Measurements from ENCODE around the gene MEF2C.

MEF2C gene

DNA sequence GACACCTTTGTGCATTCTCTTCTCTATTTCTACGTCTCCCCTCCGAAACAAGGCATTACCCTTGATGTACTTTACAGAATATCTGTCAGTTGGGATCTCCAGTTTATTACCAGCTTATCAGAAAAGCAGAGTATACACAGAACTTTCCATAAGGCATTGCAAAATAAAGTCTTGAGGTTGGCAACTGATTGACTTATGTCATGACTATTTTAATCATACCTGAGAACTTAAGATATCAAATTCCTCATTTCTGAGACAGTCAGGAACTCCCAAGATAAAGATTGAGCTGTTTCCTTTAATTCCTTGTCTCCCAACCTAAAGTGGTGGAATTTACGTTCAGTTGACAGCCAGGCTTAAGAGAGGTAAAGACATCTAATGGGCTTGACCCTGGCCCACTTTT, 110.9 kb downstream of the MEF2C start:
- TF ChIP-seq, protein P1, sequence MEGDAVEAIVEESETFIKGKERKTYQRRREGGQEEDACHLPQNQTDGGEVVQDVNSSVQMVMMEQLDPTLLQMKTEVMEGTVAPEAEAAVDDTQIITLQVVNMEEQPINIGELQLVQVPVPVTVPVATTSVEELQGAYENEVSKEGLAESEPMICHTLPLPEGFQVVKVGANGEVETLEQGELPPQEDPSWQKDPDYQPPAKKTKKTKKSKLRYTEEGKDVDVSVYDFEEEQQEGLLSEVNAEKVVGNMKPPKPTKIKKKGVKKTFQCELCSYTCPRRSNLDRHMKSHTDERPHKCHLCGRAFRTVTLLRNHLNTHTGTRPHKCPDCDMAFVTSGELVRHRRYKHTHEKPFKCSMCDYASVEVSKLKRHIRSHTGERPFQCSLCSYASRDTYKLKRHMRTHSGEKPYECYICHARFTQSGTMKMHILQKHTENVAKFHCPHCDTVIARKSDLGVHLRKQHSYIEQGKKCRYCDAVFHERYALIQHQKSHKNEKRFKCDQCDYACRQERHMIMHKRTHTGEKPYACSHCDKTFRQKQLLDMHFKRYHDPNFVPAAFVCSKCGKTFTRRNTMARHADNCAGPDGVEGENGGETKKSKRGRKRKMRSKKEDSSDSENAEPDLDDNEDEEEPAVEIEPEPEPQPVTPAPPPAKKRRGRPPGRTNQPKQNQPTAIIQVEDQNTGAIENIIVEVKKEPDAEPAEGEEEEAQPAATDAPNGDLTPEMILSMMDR (conservative IDR thresholded peaks at IDR 0.05; ENCODE audit: low read length) = no peak
- no peak overlapping the region for H3K4me3 ChIP-seq (ENCODE audit: low read length)
- no peak for DNase-seq (ENCODE audit: low read depth)

DNA sequence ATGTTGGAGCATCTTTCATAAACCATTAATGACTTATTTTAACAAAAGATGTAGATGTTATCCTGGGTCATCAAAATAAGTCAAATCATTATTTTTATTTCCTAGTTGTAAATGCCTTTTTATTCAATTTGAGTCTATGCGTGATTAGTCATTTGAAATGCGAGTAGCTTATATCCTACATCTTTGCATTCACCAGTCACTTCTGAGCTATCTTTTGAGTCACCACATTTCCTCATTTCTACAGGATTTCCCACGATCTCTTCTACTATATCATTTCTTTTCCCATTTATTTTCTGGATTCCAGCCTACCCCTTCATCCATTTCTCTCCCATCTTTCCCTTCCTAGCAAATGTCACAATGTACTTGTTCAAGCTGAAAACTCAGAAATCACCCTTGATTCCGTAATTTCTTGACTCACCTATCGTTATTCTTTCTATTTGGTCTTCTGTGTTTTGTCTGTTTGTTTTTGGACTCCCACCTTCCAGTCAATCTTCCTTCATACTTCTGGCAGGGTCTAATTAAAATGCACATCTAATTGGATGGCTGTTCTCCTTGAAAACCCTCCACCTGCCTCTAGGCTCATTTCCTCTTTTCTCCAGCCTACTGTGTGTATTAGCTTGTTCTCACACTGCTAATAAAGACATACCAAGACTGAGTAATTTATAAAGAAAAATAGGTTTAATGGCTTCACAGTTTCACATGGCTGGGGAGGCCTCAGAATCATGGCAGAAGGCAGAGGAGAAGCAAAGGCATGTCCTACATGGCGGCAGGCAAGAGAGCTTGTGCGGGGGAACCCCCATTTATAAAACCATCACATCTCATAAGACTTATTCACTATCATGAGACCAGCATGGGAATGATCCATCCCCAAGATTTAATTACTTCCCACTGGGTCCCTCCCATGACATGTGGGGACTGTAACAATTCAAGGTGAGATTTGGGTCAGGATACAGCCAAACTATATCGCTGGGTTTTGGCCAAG, 112.4 kb downstream of the MEF2C start:
- H3K4me3 ChIP-seq (ENCODE audit: low read length) = no peak overlapping the region
- peak; percentile 11 for DNase-seq (ENCODE audit: low read depth)
- TF ChIP-seq, protein P1 (conservative IDR thresholded peaks at IDR 0.05; ENCODE audit: low read length) = no peak

DNA sequence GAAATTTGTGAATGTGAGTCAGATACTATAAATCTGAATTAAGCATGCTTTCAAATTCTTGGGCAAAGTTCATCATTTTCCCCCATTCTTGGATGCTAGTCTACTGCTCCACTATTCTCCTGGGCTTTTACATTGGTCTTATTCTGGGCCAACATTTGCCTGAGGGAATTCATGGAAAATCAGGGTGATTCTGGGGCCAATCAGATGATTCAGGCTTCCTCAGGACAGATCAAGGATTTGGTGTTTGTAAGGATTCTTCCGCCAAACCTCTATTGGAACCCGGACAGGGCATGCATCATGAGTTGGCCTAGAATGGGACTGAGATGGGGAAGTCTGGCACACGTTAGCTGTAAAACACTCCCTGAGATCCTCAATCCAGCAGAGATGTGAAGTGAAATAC, 113.8 kb downstream of the MEF2C start:
- no peak overlapping the region for H3K4me3 ChIP-seq (ENCODE audit: low read length)
- peak; percentile 81 for DNase-seq (ENCODE audit: low read depth)
- TF ChIP-seq, protein P1 (conservative IDR thresholded peaks at IDR 0.05; ENCODE audit: low read length) = no peak

DNA sequence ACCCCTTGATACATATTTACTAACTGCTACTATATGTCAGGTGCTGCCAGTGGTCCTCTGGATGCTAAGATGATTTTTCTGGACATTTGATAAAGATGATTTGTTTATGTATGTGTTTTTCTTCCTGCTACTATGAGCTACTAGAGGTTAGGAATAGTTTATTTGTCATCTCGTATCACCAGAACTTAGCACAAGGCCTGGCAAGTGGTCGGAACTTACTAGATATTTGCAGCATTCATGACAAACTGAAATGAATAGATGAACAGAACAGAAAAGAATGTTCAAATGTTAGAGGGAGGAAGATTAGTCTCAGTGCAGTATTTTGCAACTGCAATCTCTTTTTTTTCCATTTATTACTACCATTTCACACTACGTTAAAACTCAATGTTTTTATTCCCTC, 114.6 kb downstream of the MEF2C start:
- TF ChIP-seq, protein P1 (conservative IDR thresholded peaks at IDR 0.05; ENCODE audit: low read length) = no peak
- H3K4me3 ChIP-seq (ENCODE audit: low read length) = no peak overlapping the region
- DNase-seq (ENCODE audit: low read depth) = no peak

DNA sequence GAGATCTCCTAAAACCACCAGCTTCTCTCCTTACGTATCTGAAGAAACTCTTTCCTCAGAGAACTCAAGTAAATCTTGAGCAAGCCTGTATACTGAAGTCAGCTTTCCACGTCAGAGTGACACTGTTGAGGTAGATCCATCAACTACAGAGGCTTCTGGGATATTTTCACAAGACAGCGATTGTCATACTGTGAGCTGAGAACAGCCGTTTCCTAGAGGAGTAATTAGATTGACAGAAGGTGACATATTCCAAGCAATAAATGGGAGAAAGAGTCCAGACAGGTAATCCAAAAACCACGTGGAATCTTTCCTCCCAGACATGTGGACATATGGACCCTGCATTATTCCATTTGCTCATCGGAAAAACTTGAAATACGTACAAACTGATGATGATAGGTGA, 117.2 kb downstream of the MEF2C start:
- DNase-seq (ENCODE audit: low read depth) = no peak
- H3K4me3 ChIP-seq (ENCODE audit: low read length) = no peak overlapping the region
- TF ChIP-seq, protein P1 (conservative IDR thresholded peaks at IDR 0.05; ENCODE audit: low read length) = no peak

DNA sequence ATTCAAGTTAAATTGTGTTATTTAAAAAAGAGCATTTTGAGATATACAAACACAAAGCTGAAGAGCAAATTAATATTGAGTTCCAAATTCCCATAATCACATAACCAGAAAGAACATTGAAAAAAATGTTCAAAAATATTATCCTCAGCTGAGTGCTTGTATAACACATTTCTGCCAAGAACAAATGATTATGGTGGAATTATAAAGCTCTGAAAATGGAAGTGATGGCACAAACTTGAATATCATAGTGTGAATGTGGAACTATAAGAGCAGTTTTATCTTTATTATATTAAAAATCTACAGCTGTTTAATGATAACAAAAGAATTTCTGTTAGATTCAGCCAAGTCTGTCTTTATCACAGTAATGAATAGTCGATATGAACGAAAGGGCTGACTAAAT, 117.8 kb downstream of the MEF2C start:
- TF ChIP-seq, protein P1 (conservative IDR thresholded peaks at IDR 0.05; ENCODE audit: low read length) = no peak
- DNase-seq (ENCODE audit: low read depth) = no peak
- no peak overlapping the region for H3K4me3 ChIP-seq (ENCODE audit: low read length)

DNA sequence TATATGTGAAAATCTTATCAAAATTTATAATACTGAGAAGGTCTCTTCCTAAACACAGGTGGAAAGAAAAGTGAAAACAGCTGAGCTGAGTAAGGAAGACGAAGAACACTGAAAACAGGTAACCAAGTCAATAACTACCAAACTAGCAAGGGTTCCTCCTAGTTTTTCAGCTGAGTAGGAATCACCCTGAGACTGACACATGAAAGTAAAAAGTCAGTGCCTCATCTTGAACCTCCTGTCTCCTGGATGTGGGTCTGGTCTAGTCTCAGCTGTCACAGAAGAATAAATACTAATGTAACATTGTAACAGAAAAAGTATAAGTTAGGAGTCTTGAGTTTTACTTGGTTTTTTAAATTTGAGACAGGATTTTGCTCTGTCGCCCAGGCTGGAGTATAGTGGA, 121.0 kb downstream of the MEF2C start:
- H3K4me3 ChIP-seq (ENCODE audit: low read length) = no peak overlapping the region

More for the DNA sequence above, 121.0 kb downstream of the MEF2C start:
- TF ChIP-seq, protein P1 (conservative IDR thresholded peaks at IDR 0.05; ENCODE audit: low read length) = no peak
- no peak for DNase-seq (ENCODE audit: low read depth)

Data from AG10803 (cell line).